ENCODE data around the gene CEMIP2.

The CEMIP2 gene

DNA sequence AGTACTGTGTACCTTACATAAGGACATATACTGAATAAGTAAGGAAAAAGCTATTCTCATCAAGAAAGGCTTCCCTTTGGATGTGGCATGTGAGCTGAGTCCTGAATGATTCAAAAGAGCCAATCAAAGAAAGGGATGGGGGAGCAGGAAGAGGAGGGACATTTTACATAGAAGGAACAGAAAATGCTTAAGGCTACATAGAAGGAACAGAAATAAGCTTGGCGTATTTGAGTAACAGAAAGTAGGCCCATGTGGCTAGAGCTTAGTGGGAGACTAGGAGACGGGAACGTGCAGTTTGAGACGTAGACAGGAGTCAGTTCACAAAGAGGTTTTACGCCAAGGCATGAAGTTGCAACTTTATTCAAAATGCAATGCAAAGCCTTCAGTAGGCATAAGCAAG, 126.3 kb downstream of the CEMIP2 start:
- no peak for DNase-seq (ENCODE audit: low read depth in 2 of 2)

DNA sequence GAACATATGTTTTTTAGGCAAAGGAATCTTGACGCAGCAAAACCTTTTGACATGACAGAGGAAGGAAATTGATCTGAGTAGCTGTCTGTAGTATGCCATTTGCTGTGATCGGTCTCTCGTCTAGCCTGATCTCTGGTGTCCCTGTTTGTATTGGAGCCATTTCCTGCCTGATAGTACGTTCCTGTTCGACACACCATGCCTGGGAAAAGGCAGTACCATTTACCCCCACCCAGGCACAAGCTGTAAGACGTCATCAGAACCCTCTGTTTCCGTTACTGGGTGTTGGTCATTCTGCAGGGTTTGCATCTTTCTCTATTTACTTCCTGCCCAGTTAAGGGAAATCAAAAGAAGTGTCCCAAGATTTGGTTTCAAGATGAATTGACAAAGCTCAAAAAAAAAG, 129.7 kb downstream of the CEMIP2 start:
- DNase-seq (ENCODE audit: low read depth in 2 of 2): no peak

DNA sequence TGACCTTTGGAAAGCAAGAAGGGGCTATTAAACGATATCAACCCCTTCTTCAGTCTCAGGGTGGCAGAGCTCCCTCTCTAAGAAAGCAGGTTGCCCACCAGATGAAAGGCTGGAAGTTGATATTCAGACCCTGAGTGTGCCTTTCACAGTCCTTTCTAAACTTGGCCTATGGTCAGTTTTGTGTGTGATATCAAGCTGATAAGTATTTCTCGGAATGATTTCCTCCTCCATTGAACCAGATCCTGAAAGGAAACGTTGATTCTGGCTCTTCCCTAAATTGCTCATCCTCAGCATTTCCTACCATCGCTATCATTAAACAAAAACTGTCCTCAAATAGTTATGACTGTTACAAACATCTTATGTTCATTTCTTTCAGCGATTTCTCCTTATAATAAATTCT, 130.4 kb downstream of the CEMIP2 start:
- DNase-seq (ENCODE audit: low read depth in 2 of 2): no peak

DNA sequence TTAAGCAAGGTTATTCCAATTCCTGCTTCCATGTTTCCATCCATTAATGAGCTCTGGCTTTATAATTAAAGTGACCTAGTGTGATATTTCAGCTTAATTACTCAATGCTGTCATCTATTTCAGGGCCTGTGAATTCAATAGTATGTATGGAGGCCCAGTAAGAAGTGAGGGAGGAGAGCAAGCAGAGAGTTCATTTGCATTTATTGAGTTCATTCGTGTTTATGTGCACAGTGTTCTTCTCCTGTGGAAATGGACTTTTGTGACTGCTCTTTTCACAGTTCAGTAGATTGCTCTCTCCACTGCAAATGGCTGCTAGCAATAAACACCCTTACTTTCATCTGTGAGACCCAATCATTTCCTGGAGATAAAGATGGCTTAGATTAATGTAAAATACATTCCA, 130.9 kb downstream of the CEMIP2 start:
- no peak for DNase-seq (ENCODE audit: low read depth in 2 of 2)

DNA sequence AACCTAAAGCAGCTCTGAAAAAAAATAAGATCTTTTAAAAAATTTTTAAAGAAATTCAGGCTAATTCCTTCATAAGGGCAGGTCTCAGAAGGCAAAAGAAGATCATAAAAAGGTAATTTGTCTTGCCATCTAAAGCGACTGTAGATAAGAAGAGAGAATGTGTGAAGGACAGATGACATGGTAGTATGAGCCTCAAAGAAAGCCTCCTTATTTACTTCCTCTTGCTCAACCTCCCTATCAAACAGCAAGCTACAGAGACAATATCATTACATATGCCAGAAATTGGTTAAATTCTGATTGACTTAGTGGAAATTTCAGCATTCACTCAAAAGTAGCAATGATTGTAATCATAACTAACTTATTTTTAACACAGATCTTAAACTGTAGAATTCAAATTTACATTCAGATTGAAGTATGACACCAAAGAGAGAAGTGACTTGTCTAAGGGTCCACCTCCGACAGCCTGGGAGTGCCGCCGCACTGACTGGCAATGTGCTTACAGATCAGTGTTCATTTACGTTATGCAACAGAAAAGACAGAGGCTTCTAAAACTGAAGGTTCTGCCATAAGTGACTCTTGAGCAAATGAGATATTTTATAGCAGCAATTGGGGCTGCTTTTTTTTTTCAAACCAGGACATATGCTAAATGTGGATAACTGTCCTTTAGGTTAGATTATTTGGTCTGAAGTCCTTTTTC, 132.0 kb downstream of the CEMIP2 start:
- DNase-seq (ENCODE audit: low read depth in 2 of 2): no peak

DNA sequence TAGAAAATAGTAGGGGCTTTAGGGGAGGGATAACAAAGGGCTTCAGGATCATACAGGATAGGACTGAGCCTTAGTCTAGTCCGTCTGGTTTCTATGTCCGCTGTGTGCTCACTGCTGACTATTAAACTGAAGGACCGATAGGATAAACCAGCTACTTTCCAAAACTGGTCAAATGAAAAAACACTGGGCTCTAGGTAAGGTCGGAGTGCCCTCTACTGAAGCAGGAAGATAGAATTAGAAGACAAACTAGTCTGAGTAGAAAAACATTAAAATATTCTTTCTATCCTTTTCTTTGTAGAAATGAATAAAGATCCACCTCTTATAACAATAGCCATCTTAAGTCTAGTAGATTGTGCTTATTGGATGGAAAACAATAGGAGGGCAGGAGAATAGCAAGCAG, 133.6 kb downstream of the CEMIP2 start:
- no peak for DNase-seq (ENCODE audit: low read depth in 2 of 2)
